ENCODE data around the gene PORCN.

DNA sequence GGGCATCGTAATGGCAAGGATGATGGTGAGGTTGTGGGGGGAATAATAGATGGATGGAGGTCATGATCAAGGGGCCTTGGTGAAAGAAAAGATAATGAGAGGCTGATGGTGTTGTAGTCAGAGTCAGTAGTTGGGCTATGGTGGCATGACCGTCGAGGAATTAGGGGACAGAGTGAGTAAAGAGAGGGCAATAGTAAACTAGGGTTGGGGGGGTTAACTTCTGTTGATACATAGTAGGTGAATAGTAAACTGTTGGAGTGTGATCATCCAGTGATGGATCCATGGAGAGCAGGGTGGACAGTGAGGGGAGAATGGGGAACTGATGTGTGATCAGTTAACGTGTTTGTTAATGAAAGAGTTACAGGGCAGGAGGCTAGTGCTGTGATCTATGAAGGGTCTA, 31.9 kb upstream of the PORCN start:
- TF ChIP-seq TAF1 (IDR thresholded peaks at IDR 0.05; ENCODE audit: borderline replicate concordance, insufficient read depth, low read length) (no peak), FOXP2 (optimal IDR thresholded peaks at IDR 0.05; ENCODE audit: borderline replicate concordance, extremely low read depth, extremely low read length, insufficient read depth) (no peak), REST (IDR thresholded peaks at IDR 0.05; ENCODE audit: insufficient read depth in 1 of 2, low read depth in 2 of 2, low read length in 2 of 2) (no peak), POLR2AphosphoS5 (IDR thresholded peaks at IDR 0.05; ENCODE audit: low read depth, low read length) (no peak)

Measured in PFSK-1 (cell line).